ENCODE measurements around the gene SLK. TPM values are rescaled to one million over a fixed set of nuclear protein-coding genes. Genes with fewer than 3 reads are reported as not detected.

SLK gene
- total RNA-seq, 1 experiment from 2014 or later = 40.8 TPM

DNA sequence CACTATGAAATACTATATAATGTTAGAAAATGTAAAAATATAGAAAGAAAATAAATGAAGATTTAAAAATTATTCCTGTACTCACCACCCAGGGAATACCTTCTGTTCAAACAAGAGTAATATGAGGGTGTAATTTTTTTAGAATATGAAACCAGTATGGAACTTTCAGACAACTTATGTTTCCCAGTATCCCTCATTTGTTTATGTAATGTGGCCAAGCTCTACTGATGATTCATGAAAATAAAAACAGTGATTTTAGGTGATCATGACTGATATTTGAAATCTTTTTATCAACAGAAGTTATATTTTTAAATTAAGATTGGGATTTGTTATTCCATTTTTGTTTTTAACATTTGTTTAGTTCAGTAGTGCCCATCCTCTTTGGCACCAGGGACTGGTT is 18.8 kb downstream of the SLK start:
- no peaks in the 10 kb centered on the region for H3K27me3 ChIP-seq (ENCODE audit: control insufficient read depth, insufficient read depth, low read length)
- in situ Hi-C loops (cut with HindIII; ENCODE audit: low pct_unique_long_range_greater_than_20kb, low sequenced_read_pairs) = no loop called here
- no peaks in the 10 kb centered on the region for H3K9me3 ChIP-seq (ENCODE audit: control insufficient read depth, insufficient read depth, low read depth, low read length)
- H3K36me3 ChIP-seq (ENCODE audit: control insufficient read depth, insufficient read depth, low read length) = no peaks in the 10 kb centered on the region
- no peak overlapping the region for H3K4me3 ChIP-seq (ENCODE audit: low read depth in 2 of 2, low read length in 2 of 2)
- H3K27ac ChIP-seq (ENCODE audit: low read length) = no peak overlapping the region
- ChIA-PET POLR2A (no interaction called here), CTCF (no interaction called here)
- intact Hi-C loops (cut with micrococcal nuclease; ENCODE audit: unreplicated experiment) = no loop called here
- BruUV-seq (replicated peaks) = no TSS peak
- ATAC-seq = no peak
- DNase-seq (ENCODE audit: low read depth, low spot score) = no peak
- TF ChIP-seq, protein P1, sequence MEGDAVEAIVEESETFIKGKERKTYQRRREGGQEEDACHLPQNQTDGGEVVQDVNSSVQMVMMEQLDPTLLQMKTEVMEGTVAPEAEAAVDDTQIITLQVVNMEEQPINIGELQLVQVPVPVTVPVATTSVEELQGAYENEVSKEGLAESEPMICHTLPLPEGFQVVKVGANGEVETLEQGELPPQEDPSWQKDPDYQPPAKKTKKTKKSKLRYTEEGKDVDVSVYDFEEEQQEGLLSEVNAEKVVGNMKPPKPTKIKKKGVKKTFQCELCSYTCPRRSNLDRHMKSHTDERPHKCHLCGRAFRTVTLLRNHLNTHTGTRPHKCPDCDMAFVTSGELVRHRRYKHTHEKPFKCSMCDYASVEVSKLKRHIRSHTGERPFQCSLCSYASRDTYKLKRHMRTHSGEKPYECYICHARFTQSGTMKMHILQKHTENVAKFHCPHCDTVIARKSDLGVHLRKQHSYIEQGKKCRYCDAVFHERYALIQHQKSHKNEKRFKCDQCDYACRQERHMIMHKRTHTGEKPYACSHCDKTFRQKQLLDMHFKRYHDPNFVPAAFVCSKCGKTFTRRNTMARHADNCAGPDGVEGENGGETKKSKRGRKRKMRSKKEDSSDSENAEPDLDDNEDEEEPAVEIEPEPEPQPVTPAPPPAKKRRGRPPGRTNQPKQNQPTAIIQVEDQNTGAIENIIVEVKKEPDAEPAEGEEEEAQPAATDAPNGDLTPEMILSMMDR (IDR thresholded peaks at IDR 0.05) = no peak
- TF ChIP-seq SIN3A (IDR thresholded peaks at IDR 0.05; ENCODE audit: borderline replicate concordance, insufficient read depth, low read depth, low read length) (no peak), TCF7L2 (IDR thresholded peaks at IDR 0.05; ENCODE audit: low read depth, low read length) (no peak), POLR2AphosphoS5 (IDR thresholded peaks at IDR 0.05; ENCODE audit: low read depth, low read length) (no peak)
- TF ChIP-seq, protein P2, sequence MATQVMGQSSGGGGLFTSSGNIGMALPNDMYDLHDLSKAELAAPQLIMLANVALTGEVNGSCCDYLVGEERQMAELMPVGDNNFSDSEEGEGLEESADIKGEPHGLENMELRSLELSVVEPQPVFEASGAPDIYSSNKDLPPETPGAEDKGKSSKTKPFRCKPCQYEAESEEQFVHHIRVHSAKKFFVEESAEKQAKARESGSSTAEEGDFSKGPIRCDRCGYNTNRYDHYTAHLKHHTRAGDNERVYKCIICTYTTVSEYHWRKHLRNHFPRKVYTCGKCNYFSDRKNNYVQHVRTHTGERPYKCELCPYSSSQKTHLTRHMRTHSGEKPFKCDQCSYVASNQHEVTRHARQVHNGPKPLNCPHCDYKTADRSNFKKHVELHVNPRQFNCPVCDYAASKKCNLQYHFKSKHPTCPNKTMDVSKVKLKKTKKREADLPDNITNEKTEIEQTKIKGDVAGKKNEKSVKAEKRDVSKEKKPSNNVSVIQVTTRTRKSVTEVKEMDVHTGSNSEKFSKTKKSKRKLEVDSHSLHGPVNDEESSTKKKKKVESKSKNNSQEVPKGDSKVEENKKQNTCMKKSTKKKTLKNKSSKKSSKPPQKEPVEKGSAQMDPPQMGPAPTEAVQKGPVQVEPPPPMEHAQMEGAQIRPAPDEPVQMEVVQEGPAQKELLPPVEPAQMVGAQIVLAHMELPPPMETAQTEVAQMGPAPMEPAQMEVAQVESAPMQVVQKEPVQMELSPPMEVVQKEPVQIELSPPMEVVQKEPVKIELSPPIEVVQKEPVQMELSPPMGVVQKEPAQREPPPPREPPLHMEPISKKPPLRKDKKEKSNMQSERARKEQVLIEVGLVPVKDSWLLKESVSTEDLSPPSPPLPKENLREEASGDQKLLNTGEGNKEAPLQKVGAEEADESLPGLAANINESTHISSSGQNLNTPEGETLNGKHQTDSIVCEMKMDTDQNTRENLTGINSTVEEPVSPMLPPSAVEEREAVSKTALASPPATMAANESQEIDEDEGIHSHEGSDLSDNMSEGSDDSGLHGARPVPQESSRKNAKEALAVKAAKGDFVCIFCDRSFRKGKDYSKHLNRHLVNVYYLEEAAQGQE (IDR thresholded peaks at IDR 0.05; ENCODE audit: insufficient read depth in 1 of 2, low read depth in 2 of 2, low read length in 1 of 2) = no peak
- H3K4me1 ChIP-seq (ENCODE audit: control insufficient read depth, insufficient read depth, low read length) = peaks cover 23% of the 10 kb centered on the region

DNA sequence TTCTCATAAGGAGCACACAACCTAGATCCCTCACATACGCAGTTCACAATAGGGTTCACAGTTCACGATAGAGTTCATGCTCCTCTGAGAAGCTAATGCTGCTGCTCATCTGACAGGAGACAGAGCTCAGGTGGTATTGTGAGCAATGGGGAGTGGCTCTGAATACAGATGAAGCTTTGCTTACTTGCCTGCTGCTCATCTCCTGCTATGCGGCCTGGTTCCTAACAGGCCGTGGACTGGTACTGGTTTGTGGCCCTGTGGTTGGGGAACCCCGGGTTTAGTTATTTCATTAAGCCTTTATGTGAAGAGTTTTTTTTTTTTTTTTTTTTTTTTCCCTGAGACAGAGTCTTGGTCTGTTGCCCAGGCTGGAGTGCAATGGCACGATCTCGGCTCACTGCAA is 19.4 kb downstream of the SLK start:
- BruUV-seq (replicated peaks) = no TSS peak

More for the DNA sequence above, 19.4 kb downstream of the SLK start:
- ChIA-PET CTCF (no interaction called here), POLR2A (no interaction called here)
- no peaks in the 10 kb centered on the region for H3K27me3 ChIP-seq (ENCODE audit: control insufficient read depth, insufficient read depth, low read length)
- H3K36me3 ChIP-seq (ENCODE audit: control insufficient read depth, insufficient read depth, low read length) = 0 out of 2 replicates have a peak, but pooled peaks cover 3% of the 10 kb centered on the region
- H3K4me3 ChIP-seq (ENCODE audit: low read depth in 2 of 2, low read length in 2 of 2) = no peak overlapping the region
- peaks cover 23% of the 10 kb centered on the region for H3K4me1 ChIP-seq (ENCODE audit: control insufficient read depth, insufficient read depth, low read length)
- TF ChIP-seq, protein P2 (IDR thresholded peaks at IDR 0.05; ENCODE audit: insufficient read depth in 1 of 2, low read depth in 2 of 2, low read length in 1 of 2) = no peak
- no peak for TF ChIP-seq TCF7L2 (IDR thresholded peaks at IDR 0.05; ENCODE audit: low read depth, low read length)
- TF ChIP-seq, protein P1 (IDR thresholded peaks at IDR 0.05) = no peak
- TF ChIP-seq SIN3A (IDR thresholded peaks at IDR 0.05; ENCODE audit: borderline replicate concordance, insufficient read depth, low read depth, low read length) = no peak
- no peak for TF ChIP-seq POLR2AphosphoS5 (IDR thresholded peaks at IDR 0.05; ENCODE audit: low read depth, low read length)
- in situ Hi-C loops (cut with HindIII; ENCODE audit: low pct_unique_long_range_greater_than_20kb, low sequenced_read_pairs) = no loop called here
- intact Hi-C loops (cut with micrococcal nuclease; ENCODE audit: unreplicated experiment) = no loop called here
- H3K27ac ChIP-seq (ENCODE audit: low read length) = no peak overlapping the region
- no peaks in the 10 kb centered on the region for H3K9me3 ChIP-seq (ENCODE audit: control insufficient read depth, insufficient read depth, low read depth, low read length)
- ATAC-seq (peak; percentile 41; the same call in 1 of the 2 replicates), DNase-seq (ENCODE audit: low read depth, low spot score) (no peak)

All from Panc1 (cell line).